ENCODE measurements around the gene GLP2R.

DNA sequence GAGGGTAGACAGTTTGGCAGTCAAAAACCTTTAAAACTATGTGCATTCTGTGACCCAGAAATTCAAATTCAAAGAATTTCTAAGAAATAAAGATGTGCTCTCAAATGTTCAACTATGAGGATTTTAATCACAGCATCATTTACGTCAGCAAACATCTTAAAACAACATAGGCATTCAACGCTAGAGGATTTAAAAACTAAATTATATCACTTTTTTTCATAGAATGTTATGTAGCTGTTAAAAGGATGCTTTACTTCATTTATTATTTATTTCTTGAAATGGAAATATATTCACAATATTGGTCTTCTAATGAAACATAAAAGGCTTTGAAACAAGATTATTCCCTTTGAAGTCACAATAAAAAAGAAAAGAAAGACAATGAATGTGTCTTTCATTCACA is 3.6 kb downstream of the GLP2R start:
- TF ChIP-seq, protein P1, sequence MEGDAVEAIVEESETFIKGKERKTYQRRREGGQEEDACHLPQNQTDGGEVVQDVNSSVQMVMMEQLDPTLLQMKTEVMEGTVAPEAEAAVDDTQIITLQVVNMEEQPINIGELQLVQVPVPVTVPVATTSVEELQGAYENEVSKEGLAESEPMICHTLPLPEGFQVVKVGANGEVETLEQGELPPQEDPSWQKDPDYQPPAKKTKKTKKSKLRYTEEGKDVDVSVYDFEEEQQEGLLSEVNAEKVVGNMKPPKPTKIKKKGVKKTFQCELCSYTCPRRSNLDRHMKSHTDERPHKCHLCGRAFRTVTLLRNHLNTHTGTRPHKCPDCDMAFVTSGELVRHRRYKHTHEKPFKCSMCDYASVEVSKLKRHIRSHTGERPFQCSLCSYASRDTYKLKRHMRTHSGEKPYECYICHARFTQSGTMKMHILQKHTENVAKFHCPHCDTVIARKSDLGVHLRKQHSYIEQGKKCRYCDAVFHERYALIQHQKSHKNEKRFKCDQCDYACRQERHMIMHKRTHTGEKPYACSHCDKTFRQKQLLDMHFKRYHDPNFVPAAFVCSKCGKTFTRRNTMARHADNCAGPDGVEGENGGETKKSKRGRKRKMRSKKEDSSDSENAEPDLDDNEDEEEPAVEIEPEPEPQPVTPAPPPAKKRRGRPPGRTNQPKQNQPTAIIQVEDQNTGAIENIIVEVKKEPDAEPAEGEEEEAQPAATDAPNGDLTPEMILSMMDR (conservative IDR thresholded peaks at IDR 0.05; ENCODE audit: low read depth, low read length) = no peak
- TF ChIP-seq EZH2 (IDR thresholded peaks at IDR 0.05; ENCODE audit: borderline replicate concordance, low read depth, low read length, poor library complexity, severe bottlenecking) = no peak

Data from A673 (cell line).